ENCODE measurements around the gene RNF111.

The RNF111 gene

GRCh38 chr15:58987491-58988005 lies at the start of gene RNF111:
TSS of gene RNF111 (plus strand) at chr15:58987663. CDS start at chr15:59030823, 43,160 bp downstream.
- DNase-seq (ENCODE audit: insufficient read length, low spot score) (peak; percentile 90), FAIRE-seq (peak; percentile 36)

GRCh38 chr15:58947179-58947578 lies 40.3 kb upstream of the RNF111 start:
- FAIRE-seq = no peak

GRCh38 chr15:58951388-58952007 lies 36.0 kb upstream of the RNF111 start:
- DNase-seq (ENCODE audit: insufficient read length, low spot score) (no peak), FAIRE-seq (no peak)

More at GRCh38 chr15:58947179-58947578, 40.3 kb upstream of the RNF111 start:
- DNase-seq (ENCODE audit: insufficient read length, low spot score) = no peak

GRCh38 chr15:58952751-58953150 lies 34.7 kb upstream of the RNF111 start:
- FAIRE-seq = no peak

GRCh38 chr15:58957101-58957973 lies 30.1 kb upstream of the RNF111 start:
- FAIRE-seq (peak; percentile 16), DNase-seq (ENCODE audit: insufficient read length, low spot score) (peak; percentile 61)

More at GRCh38 chr15:58952751-58953150, 34.7 kb upstream of the RNF111 start:
- DNase-seq (ENCODE audit: insufficient read length, low spot score) = no peak

- FAIRE-seq (no peak), DNase-seq (ENCODE audit: insufficient read length, low spot score) (no peak)
These were observed 28.7 kb upstream of the RNF111 start for GRCh38 chr15:58958811-58959210.

GRCh38 chr15:58962136-58962535 lies 25.3 kb upstream of the RNF111 start:
- FAIRE-seq (no peak), DNase-seq (ENCODE audit: insufficient read length, low spot score) (no peak)

- no peak for DNase-seq (ENCODE audit: insufficient read length, low spot score)
- no peak for FAIRE-seq
These were observed 24.5 kb upstream of the RNF111 start for GRCh38 chr15:58962662-58963565.

- FAIRE-seq (no peak), DNase-seq (ENCODE audit: insufficient read length, low spot score) (no peak)
These were observed 20.8 kb upstream of the RNF111 start for GRCh38 chr15:58966698-58967097.

GRCh38 chr15:58967479-58967878 lies 20.0 kb upstream of the RNF111 start:
- DNase-seq (ENCODE audit: insufficient read length, low spot score) = no peak
- FAIRE-seq = no peak

GRCh38 chr15:58977887-58978286 lies 9.6 kb upstream of the RNF111 start:
- FAIRE-seq (no peak), DNase-seq (ENCODE audit: insufficient read length, low spot score) (no peak)

- DNase-seq (ENCODE audit: insufficient read length, low spot score) = no peak
These were observed 7.0 kb upstream of the RNF111 start for GRCh38 chr15:58980351-58980939.

GRCh38 chr15:58981808-58982475 lies 5.5 kb upstream of the RNF111 start:
- no peak for FAIRE-seq
- no peak for DNase-seq (ENCODE audit: insufficient read length, low spot score)

More at GRCh38 chr15:58980351-58980939, 7.0 kb upstream of the RNF111 start:
- no peak for FAIRE-seq

- no peak for DNase-seq (ENCODE audit: insufficient read length, low spot score)
These were observed 4.2 kb upstream of the RNF111 start for GRCh38 chr15:58983261-58983660.

GRCh38 chr15:58985443-58985842 lies 2.0 kb upstream of the RNF111 start:
- FAIRE-seq (no peak), DNase-seq (ENCODE audit: insufficient read length, low spot score) (no peak)

More at GRCh38 chr15:58983261-58983660, 4.2 kb upstream of the RNF111 start:
- FAIRE-seq = no peak

GRCh38 chr15:58987036-58987435 lies 427 bp upstream of the RNF111 start:
- DNase-seq (ENCODE audit: insufficient read length, low spot score) (no peak), FAIRE-seq (no peak)

- FAIRE-seq = peak; percentile 9
- DNase-seq (ENCODE audit: insufficient read length, low spot score) = peak; percentile 53
These were observed 733 bp downstream of the RNF111 start for GRCh38 chr15:58988006-58988785.

- FAIRE-seq = no peak
- DNase-seq (ENCODE audit: insufficient read length, low spot score) = no peak
These were observed 4.7 kb downstream of the RNF111 start for GRCh38 chr15:58992181-58992580.

GRCh38 chr15:58994906-58995453 lies 7.5 kb downstream of the RNF111 start:
- FAIRE-seq (no peak), DNase-seq (ENCODE audit: insufficient read length, low spot score) (no peak)
